GM18519 (cell line): ENCODE data around the gene FBXO30.

ENCODE experiments used
- ATAC-seq: cut with Tn5 transposase; IDR thresholded peaks from one replicate; pipeline ENCODE4 v1.9.1; 2021; ENCODE audit warnings: mild to moderate bottlenecking, moderate library complexity; ENCODE audit not compliant: unreplicated experiment, low FRiP score

The FBXO30 gene

DNA sequence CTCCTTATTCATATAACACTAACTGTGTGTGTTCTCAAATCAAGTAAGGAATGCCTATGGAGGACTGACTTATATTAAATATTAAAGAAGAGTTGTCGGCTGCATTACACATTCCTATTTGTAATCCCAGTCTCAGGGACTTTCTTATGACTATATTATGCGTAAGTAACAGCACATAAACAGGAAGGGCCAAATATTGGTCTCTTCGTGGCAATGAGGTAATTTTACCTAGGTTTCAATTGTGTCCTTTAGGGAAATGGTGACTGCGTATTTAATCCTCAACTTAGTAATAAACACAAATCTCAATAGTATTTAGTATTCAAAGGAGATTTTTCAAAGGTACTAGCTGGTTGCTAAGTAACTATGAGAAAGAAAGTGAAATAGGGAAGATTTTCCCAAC, 56.5 kb downstream of the FBXO30 start:
- no peak for ATAC-seq

DNA sequence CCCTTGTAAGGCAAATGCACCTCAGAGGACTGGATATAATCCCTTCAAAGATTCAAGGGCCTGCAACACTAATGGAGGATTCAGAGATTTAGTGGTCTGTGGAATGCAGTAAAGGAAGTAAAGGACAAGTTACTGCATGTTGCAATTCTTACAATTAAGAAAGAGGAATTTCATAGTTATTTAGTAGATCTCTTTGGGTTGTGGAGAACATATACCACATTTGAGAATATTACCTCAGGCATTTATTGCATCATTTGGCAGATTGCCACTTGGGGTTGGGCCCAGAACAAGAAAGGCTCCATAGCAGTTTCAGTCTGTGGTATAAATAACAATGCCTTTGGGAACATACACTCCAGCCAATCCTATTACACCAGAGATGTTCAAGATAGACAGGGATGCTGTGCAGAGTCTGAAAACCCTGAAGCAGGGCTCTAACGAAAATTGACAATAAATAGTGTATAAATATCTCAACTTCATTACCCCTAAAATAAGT, 58.4 kb downstream of the FBXO30 start:
- no peak for ATAC-seq

DNA sequence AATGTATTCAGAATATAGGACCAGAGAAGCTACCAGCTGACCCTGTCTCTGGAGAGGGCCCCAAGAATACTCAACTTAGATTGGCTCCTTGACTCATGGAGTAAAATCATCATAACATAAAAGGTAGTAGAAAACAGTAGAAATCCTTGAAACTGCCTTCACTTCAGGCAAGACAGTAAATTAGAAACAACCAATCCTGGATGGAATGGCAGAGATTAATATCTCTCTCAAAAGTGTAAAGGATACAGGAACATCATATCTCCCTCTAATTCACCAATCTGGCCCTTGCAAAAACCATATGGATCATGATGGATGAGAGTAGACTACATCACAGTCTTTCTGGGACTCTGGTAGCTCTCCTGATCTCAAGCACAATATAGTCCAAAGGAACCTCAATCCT, 58.9 kb downstream of the FBXO30 start:
- ATAC-seq: no peak

DNA sequence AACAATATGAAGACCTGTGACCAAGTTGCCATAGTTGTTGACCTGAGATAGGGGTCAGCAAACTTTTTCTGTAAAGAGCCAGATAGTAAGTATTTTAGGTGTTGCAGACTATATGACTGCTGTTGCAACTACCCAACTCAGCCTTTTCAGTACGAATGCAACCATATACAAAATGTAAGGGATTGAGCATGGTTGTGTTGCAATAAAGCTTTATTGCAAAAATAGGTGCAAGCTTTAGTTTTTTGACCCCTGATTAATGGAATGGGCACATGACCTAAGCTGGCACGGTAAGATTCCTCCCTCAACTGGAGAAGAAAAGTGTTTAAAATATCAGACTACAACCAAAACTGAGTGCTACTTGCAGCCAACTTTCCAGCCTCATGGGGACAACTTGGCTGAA, 62.0 kb downstream of the FBXO30 start:
- ATAC-seq: no peak

DNA sequence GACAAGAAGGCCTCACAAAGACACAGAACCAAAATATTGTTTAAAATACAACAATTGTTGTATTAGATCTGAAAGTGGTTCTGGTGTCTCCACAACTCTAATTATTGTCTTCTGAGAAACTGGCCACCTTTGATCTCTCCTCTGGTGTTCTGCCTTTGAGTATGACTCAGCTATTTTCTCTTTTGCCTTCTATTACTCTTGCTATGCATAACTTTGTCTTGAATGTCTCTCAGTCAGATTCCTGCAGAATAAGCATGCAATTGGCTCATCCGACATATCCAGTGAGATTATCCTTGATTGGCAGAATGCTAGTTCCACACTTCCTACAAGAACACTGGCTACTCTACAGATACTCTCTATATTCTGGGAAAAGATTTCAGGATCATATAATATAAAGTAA, 65.0 kb downstream of the FBXO30 start:
- ATAC-seq: peak; percentile 91

DNA sequence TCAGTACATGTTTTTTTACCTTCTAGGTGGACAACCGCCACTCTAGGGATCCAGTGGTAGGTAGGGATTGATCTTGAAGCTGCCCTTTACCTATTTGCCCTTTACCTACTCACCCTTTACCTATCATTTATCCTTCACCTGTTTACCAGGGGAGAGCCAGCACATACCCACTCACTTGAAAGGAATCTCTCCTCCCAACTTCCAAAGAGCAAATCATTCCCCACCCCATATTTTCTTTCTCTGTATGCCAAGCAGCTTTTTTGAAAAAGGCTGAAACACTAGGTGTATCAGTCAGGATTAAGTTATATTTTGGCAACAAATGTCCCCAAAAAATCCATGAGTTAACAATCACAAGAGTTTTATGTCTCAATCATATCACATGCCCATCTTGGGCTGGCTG, 68.7 kb downstream of the FBXO30 start:
- ATAC-seq: no peak

DNA sequence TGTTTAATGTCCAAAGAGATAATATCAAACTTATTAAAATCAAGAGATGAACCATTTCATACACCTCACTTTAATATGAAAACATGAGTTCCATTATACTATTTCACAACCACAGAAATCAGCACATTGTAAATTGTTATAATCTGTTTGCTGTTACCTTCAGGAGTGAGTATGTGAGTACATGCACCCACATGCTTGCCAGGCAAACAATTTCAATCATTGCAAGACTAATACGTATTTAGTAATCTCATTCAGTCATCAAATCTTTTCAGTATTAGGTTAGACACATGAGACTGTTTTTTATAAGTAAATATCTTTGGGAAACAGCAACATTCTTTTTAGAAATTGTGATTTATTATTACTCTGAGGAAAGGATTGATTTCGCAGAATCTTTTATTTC, 70.0 kb downstream of the FBXO30 start:
- no peak for ATAC-seq
